Astrocyte of the hippocampus (primary cell): ENCODE results near the gene NAA10.

ENCODE experiments used
- DNase-seq: peaks from one replicate; pipeline ENCODE4 v3.0.0; 2011; ENCODE audit warnings: low read depth, low spot score

NAA10 gene

DNA sequence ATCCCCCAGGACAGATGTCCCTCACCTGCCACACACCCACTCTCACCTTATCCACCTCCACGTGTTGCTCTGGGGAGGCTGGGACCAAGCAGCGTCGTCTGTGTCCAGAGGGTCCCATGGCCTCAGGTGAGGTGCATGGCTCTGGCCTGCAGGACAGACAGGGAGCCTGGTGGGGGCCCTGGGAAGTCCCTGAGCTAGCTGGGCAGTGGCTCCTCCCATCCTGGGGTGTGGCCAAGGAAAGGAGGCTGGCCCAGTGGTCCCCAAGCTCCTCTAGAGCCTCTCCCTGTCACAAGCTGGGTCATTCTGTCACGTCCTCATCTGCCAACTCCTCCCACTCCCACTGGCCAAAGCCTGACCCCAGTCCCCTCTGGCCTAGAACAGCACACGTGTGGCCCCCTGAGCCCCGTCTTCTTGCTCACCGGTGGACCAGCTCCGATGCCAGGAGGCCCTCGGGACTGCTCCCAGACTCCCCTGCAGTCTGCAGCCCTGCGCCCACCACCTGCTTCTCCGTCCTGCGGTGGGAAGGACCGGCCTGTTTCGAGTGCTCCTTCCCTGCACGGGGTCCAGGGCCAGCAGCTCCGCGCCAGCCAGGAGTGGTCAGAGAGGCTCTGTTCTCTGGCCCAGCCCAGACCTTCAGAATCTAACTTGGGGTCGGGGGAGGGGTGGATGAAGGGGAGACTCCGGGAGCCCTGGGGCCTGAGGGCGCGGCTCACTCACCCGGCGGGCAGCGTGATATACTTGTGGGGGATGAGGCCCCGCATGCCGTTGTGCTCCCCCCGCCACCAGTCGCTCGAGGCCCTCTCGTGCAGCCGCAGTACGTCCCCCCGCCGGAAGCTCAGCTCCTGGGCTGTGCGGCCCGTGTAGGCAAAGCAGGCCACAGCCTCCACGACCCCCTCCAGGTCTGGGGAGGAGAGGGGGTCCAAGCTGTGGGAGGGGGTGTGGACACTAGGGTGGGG is 25.5 kb downstream of the NAA10 start:
- DNase-seq = no peak

DNA sequence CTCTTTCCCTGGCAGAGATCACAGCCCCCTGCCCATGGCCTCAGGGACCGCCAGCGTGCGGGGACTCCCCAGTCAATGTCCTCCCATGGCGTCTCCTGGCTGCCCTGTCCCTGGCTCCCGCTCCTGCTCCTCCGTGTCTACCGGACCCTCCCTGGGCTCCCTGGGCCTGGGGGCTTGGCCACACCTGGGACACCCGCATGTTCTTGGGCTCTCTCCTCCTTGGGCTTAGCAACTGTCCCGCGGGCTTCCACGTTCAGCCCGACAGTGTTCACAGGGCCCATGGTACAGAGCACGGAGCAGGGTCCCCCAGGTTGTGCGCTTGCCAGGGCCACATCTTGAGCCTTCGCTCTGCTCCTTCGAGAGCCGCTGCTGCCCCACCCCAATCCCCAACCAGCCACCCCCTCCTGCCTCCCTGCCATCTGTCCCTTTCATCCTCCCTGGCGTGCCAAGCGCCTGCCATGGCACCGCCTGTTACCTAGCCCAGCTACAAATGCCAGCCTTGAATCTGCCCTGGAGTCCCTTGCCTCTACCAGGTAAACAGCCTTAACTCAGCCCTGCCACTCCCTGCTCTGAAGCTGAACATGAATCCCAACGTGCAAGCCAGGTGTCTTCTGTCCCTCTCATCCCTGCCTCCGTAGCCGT is 26.5 kb downstream of the NAA10 start:
- DNase-seq = no peak

DNA sequence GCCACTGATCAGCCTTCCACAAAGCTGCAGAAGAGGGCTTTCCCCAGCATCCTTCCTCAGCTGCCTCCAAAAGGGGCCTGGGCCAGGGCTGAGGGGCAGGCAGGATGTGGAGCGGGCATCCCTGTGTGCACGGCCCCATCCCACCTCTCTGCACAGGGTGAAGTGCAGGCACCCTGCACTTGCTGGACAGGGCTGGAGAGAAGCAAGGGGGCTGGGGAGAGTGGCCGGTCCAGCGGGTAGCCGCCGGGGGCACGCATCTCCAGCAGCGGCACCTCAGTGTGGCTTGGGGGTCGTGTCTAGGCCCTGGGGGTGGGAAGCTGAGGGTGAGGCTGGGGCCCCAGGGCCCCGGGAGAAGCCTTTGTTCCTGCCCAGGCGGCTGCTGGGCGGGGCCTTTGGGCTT is 27.4 kb downstream of the NAA10 start:
- no peak for DNase-seq

DNA sequence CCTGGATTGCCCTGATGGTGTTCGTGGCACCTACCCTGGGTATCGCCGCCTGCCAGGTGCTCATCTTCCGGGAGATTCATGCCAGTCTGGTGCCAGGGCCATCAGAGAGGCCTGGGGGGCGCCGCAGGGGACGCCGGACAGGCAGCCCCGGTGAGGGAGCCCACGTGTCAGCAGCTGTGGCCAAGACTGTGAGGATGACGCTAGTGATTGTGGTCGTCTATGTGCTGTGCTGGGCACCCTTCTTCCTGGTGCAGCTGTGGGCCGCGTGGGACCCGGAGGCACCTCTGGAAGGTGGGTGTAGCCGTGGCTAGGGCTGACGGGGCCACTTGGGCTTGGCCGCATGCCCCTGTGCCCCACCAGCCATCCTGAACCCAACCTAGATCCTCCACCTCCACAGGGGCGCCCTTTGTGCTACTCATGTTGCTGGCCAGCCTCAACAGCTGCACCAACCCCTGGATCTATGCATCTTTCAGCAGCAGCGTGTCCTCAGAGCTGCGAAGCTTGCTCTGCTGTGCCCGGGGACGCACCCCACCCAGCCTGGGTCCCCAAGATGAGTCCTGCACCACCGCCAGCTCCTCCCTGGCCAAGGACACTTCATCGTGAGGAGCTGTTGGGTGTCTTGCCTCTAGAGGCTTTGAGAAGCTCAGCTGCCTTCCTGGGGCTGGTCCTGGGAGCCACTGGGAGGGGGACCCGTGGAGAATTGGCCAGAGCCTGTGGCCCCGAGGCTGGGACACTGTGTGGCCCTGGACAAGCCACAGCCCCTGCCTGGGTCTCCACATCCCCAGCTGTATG is 28.5 kb downstream of the NAA10 start:
- DNase-seq = no peak

DNA sequence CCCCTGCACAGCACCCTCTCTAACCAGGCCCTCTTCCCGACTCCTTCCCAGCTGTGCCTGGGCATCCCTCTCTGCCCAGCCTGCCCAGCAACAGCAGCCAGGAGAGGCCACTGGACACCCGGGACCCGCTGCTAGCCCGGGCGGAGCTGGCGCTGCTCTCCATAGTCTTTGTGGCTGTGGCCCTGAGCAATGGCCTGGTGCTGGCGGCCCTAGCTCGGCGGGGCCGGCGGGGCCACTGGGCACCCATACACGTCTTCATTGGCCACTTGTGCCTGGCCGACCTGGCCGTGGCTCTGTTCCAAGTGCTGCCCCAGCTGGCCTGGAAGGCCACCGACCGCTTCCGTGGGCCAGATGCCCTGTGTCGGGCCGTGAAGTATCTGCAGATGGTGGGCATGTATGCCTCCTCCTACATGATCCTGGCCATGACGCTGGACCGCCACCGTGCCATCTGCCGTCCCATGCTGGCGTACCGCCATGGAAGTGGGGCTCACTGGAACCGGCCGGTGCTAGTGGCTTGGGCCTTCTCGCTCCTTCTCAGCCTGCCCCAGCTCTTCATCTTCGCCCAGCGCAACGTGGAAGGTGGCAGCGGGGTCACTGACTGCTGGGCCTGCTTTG is 29.2 kb downstream of the NAA10 start:
- DNase-seq = no peak

DNA sequence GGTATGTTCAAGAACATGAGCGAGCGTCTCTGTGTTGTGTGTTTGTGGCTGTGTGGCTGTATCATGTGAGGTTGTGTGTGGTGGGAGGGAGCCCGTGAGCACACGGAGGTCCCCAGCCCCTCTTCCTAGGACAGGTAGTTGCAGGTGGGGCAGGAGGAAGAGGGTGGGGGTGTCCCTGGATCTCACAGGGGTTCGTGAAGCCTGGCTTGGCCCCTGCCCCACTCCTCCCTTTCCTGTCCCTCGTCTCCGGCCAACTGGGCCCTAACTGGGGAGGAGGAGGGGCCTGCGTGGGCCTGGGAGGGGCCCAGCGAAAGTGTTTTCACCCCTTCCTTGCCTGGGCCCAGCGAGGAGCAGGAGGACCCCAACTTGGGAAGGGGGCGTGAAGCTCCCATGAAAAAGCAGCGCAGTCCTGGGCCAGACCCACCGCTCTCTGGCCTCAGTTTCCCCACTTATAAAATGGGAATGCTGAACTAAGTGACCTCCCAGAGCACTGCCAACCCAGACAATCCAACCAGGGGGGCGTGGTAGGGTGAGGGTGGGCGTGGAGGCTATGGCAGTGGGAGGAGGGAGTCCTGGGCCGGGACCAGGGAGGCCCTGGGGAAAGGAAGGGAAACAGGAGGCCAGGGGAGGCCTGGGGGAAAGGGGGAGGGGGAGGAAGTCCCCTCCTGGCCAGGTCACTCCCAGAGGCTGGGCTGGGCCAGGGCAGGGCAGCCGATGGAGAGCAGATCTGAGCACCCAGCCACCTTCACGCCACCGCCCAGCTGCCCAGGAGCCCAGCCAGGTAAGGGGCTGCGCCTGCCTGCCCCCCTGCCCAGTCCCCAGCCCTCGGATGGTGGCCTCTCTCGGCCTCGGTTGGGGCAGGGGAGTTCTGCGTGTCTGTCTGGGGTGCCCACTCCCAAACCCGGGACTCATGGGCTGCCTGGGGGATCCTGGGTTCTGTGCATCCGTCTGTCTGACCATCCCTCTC is 30.6 kb downstream of the NAA10 start, which contains the start of gene AVPR2:
AVPR2 (plus strand) TSS at position 683 of the 967 bp plus-strand sequence. CDS start 473 bp downstream, outside the sequence.
- DNase-seq = no peak

DNA sequence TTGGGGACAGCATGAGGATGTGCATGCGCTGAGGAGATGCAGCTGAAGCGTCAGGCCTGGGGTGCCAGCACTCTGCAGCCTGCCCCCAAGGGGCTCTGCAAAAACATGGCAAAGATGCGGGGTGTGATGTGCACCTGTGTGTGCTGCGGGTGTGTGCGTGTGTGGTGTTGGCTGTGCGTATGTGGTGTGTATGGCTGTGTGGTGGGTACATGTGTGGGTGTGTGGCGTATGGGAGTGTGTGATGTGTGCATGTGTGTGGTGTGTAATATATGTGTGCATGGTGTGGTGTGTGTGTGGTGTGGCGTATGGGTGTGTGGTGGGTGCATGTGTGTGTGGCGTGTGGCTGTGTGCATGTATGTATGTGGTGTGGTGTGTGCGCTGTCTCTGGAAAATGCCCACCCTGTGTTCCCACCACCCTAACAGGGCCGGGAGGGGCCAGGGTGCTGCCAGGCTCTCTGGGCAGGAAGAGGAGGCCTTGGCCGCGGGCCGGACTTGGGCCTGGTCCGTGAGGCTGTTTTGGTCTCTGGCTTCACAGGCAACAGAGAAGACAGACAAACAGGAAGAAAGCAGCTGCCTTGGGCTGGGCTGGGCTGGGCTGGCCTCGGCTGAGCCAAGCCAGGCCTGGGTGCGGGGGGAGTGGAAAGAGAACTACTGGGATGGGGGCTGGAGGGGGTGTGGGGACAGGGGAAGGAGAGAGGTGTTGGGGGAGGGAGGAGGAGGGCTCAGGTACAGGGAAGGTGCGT is 31.4 kb downstream of the NAA10 start:
- no peak for DNase-seq

DNA sequence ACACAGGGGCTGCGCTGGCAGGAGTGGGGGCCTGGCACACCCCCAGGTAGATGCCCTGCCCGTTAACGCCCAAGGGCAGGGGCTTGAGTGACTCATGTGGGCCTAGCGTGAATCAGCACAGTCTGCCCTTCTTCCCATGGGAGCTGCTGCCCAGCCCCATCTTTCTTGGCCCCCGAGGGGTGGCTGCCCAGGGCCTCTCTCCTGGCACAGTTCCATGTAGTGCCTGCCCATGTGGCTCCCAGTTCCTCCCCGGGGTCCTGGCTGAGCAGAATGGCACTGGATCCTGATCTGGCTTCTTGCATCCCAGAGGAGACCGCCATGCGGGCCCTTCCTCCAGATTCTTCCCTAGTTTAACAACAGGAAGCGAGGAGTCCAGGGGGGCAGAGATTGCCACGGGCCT is 32.5 kb downstream of the NAA10 start:
- DNase-seq = no peak

DNA sequence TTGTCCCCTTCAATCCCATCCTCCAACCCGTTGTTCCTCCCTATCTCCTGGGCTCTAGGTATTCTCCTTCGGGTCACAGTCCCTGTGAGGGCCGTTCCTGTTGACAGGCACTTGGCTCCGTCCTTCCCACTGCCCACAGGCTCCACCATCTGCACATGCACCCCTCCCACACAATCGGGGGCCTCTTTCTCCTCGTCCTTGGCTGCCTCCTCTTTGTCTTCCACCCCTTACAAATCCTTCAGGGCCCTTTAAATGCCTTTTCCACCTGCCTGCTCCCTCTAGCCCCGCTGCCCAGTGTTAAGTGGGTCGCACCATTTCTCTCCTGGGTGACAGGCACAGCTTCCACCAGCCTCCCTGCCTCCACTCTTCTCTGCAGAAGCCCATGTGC is 33.1 kb downstream of the NAA10 start:
- DNase-seq = no peak

DNA sequence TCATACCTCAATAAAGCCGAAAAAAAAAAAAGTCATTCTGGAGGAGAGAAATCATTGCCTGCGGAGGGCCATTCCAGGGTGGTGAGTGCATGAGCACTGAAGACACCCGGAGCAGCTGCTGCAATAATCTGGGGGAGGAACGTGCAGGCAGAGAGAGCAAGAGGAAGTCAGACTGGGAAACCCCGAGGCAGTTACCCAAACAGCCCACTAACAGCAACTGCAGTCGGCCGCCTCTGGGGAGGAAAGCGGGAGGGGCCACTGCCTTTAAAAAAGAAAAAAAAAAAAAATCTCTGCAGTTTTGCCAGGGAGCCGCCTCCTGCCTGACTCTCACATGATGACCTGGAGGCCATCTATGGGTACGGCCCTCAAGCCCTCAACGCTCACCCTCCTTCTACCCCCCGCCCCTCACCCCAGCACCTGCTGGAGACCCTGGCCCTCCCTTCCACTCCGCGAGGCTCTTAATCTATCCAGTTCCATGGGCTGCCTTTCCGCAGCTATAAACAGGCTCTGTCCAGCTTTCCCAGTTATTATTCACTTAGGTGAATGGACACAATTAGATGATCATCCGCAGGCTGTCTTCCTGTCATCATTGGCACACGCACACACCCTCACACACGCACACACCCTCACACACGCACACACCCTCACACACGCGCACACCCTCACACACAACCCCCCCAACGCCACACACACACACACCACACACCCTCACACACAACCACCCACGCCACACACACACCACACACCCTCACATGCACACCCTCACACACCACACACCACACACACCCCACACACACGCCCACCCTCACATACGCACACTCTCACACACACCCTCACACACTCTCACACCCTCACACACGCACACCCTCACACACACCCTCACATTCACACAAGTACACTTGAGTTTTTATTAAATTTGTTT is 33.7 kb downstream of the NAA10 start:
- peak; percentile 59 for DNase-seq

DNA sequence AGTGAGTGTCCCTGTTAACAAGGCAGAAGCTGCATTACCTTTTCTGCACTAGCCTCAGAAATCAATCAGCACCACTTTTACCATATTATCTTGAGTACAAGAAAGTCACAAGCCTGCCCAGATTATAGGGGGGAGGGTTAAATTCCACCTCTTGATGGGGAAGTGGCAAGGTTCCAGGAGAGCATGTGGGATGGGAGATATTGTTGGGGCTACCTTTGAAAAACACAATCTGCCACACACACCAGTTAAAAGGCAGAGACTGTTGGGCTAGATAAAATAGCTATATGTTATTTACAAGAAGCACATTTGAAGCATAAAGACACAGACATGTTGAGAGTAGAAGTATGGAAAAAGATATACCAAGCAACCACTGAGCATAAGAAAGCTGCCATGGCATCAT is 36.9 kb downstream of the NAA10 start:
- DNase-seq = no peak

DNA sequence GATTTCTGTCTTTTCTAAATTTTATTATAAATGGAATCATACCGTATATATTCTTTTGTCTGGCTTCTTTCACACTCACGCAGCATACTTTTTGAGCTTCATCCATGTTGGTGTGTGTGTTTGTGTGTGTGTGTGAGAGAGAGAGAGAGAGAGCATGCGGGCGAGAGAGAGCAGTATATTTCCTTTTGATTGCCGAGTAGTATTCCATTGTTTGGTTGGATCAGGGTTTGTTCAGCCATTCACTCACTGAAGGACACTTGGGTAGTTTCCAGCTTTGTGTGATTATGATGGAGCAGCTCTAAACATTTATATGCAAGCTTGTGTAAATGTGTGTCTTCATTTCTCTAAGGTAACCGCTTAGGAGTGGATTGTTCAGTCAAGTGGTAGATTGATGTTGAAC is 45.7 kb downstream of the NAA10 start:
- DNase-seq = no peak

DNA sequence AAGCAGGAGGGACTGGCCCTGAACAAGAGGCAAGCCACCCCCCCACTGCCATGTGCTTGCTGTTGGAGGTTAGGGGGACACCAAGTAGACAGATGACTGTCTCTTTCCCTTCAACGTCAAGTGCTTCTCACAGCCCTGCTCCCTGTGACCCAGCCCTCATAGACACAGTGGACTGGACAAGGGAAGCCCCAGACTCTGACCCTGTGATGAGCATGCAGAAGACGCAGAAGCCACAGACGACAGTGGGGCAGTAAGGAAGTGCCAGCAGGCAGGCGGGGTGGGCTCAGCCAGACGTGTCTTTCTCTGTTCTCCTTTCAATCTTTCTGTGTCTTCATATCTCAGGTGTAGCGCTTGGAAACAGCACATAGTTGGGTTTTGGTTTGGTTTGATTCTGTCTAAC is 46.5 kb downstream of the NAA10 start:
- no peak for DNase-seq

DNA sequence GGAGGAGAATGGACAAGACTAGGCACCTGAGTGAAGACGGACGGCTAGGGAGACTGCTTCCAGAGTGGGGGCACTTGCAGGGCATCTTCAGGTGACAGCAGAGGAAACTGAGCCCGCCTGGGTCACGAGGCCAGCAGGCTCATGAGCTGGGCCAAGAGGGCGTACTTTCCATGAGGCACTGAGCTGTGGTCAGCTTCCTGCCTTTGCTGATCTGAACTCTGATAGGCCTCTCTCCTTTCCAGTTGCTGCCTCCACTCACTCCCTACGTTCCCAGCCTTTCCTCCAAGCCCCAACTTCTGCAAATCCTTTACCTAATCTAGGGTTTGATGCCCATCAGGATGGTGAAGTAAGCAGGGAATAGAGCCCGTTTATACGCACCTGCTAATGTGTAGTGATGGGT is 47.5 kb downstream of the NAA10 start:
- DNase-seq = no peak

DNA sequence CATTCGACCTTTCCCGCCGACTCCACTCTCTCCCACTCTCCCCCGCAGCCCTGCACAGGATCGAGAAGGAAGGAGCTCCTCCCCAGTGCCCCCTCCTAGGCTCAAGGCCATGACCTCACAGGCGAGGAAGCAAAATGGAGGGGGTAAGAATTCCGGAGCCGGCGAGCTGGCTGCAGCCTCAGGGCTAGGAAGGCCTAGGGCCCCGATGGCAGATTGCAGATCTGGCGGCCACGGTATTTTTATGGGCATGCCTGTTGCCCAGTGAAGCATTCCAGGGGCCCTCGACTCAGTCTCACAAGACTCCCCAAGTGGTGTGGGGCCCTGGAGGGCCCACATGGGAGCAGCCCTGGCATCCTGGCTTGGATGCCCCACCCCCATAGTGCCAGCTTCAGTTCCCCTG is 47.9 kb downstream of the NAA10 start:
- no peak for DNase-seq

DNA sequence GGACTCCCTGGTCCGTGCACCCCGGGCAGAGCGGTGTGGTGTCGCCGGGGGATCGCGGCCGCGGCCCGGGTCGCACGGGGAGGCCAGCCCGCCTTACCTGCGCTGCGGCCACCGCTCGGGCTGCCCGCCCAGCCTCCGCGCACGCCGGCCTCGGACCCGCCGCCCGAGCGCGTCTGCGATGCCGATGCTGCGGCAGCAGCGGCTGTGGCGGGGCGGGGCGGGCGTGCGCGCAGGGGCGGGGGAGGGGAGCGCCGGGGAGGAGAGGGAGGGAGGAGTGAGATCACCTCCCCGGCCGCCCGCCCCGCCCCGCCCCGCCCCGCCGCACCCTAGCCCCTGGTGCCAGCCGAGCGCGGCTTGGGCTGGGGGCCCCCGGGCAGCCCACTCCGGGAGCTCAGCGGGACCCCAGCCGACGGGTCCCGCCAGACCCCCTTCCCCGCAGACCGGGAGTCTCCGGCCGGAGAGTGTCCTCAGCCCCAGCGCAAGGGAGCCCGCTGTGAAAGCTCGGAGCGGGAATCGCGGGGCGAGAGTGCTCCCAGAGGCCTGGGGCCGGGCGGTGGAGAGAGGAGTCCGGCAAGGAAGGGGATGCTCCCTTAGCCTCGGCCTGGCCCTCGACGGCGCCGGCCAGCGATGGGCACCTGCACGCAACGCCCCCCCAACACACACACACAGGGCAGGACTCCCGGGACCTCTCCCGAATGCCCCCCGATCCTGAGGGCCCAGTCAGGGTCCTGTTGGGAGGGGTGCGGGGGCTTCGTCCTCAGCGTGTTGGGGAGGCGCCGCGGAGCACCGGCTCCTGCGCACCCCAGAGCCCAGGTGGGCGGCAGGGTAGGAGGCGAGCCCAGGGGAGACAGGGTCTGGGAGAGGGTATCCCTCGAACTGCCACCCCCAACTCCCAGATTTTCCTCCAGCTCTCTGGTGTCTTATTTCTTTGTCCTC is 48.6 kb downstream of the NAA10 start, which contains the start of gene L1CAM:
L1CAM (minus strand) TSS at position 206 of the 936 bp plus-strand sequence. CDS start 10,337 bp downstream, outside the sequence.
- peak; percentile 14 for DNase-seq

DNA sequence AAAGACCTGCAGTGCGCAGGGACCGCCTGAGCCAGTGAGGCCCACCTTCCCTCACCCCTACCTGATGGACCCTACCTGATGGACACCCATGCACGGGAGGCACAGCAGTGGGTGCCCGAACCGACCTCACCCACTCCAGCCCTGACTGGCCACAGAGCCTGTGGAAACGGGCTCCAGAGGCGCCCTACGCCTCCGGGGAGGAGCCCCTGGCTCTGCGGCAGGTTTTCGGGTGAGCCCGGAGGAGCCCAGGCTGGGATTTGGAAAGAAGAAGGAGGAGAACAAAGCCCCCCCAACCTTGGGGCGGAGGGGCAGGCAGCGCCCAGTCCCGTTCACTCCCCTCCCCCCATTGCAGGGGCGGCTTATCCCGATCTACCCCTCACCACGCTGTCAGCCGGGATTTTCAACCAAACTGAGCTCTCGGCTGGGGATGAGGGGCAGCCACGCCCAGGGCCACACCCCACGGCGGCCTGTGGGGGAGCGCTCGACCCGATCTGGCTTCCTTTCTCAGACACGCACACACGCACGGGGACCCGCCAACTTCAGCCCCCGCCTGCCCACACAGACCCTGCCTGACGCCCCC is 49.5 kb downstream of the NAA10 start:
- no peak for DNase-seq
